Stomach (tissue), 9 donors: Measurements from ENCODE around the gene GRIP1. TPM values are rescaled to one million over a fixed set of nuclear protein-coding genes. Genes with fewer than 3 reads are reported as not detected.

ENCODE experiments used
- DNase-seq, 2 donors: peaks; one replicate each; pipeline versions ENCODE4 v3.0.0 to v3.0.0-alpha.2; 2013 to 2019
- H3K27ac ChIP-seq, 5 donors: fragments of 200-600 bp in 4 of 5; sonication (generic) in 4 of 5; one replicate each; pipeline ENCODE4 v1.5.1; 2013 to 2019; ENCODE audit warnings: mild to moderate bottlenecking in 1 of 5, moderate library complexity in 1 of 5
- H3K27me3 ChIP-seq, 3 donors: fragments of 200-600 bp; sonication (generic); one replicate each; pipeline ENCODE4 v1.5.1; 2017 to 2019; ENCODE audit warnings: mixed run types in 1 of 3
- H3K36me3 ChIP-seq, 4 donors: fragments of 200-600 bp; sonication (generic); 1 replicate in 3 of 4; 2 replicates in 1 of 4; pipeline ENCODE4 v1.5.1; 2016 to 2019
- H3K4me1 ChIP-seq, 4 donors: fragments of 200-600 bp; sonication (generic); one replicate each; pipeline ENCODE4 v1.5.1; 2016 to 2019
- H3K4me3 ChIP-seq, 4 donors: fragments of 200-600 bp; sonication (generic) in 3 of 4; one replicate each; pipeline ENCODE4 v1.5.1; 2016 to 2019; ENCODE audit warnings: mild to moderate bottlenecking in 1 of 4
- H3K9me3 ChIP-seq, 4 donors: fragments of 200-600 bp; sonication (generic); one replicate each; pipeline ENCODE4 v1.5.1; 2016 to 2019
- CTCF ChIP-seq, 7 experiments: fragments of 450-650 bp in 4 of 7; fragments of 200-600 bp in 3 of 7; sonication (generic) in 3 of 7; IDR thresholded peaks; one replicate each; pipeline ENCODE4 v1.5.1; 2016 to 2019; ENCODE audit warnings: antibody characterized with exemption in 7 of 7, control low read depth in 2 of 7, mild to moderate bottlenecking in 1 of 7
- EP300 ChIP-seq: sonication (generic); formaldehyde crosslinking; IDR thresholded peaks from one replicate; pipeline ENCODE4 v1.6.1; 2017; ENCODE audit warnings: antibody characterized with exemption
- POLR2A ChIP-seq, 4 donors: fragments of 450-650 bp; IDR thresholded peaks; one replicate each; pipeline ENCODE4 v1.6.1; 2016; ENCODE audit warnings: antibody characterized with exemption in 4 of 4, control low read depth in 2 of 4, mild to moderate bottlenecking in 1 of 4, moderate library complexity in 1 of 4
- POLR2AphosphoS5 ChIP-seq, 3 donors: sonication (generic); formaldehyde crosslinking; IDR thresholded peaks; one replicate each; pipeline ENCODE4 v1.6.1; 2016; ENCODE audit warnings: antibody characterized with exemption in 3 of 3
- WGBS, 5 donors: extraction: QIAGEN DNeasy Blood & Tissue Kit in 3 of 5; methylation state at CpG; one replicate each; pipeline versions ENCODE4 v1.1.5 to v1.1.7; 2013 to 2018; 5-methylcytosine and 5-hydroxymethylcytosine counted together
- intact Hi-C: fragments of 100-400 bp; cut with DNase I; formaldehyde crosslinking; loops from one replicate; pipeline ENCODE4 v1.15.1; 2023; ENCODE audit warnings: low total_unique reads
- polyA plus RNA-seq, 3 donors: library from polyadenylated mRNA; stranded (reverse); fragments of 200-250 nt; gene quantifications; one replicate each; pipeline ENCODE4 v1.2.3, GENCODE V29; 2013
- total RNA-seq, 5 donors: library from RNA; depleted of rRNA; stranded (reverse); fragments of >200 nt; gene quantifications; one replicate each; pipeline versions ENCODE4 v1.1.0 to v1.2.3, GENCODE V29; 2014 to 2016
- donor health status: healthy with polysubstance abuse.
- donor health status: Bipolar disorder and iron deficiency.
- donor health status: healthy.

The GRIP1 gene
- total and polyA plus RNA-seq, 8 donors = 0.31 to 8.8 (median 4.4) TPM; not detected in 1

- DNase-seq = no peak
- Histone ChIP-seq H3K4me3 (no peak overlapping the region), H3K9me3 (no peaks in the 10 kb centered on the region), H3K36me3 (no peaks in the 10 kb centered on the region), H3K4me1 (peaks cover 0 to 11% (median 0%) of the 10 kb centered on the region in 4 donors), H3K27ac (no peak overlapping the region), H3K27me3 (no peaks in the 10 kb centered on the region)
- intact Hi-C loops = no loop called here
- WGBS, 5 donors = 91 to 100% (median 93%) methylated on average over 2 of the region's 2 CpGs
- TF ChIP-seq POLR2AphosphoS5 (IDR thresholded peaks at IDR 0.05) (no peak), EP300 (no peak), POLR2A (IDR thresholded peaks at IDR 0.05) (no peak), CTCF (IDR thresholded peaks at IDR 0.05) (no peak)
These were observed 35.8 kb upstream of the GRIP1 start for GRCh38 chr12:66714709-66715108.

- 26 to 50% (median 38%) methylated on average over 3 of the region's 3 CpGs for WGBS, 5 donors
- Histone ChIP-seq H3K36me3 (no peaks in the 10 kb centered on the region), H3K4me3 (no peak overlapping the region), H3K27me3 (no peaks in the 10 kb centered on the region), H3K27ac (no peak overlapping the region), H3K4me1 (peaks cover 0 to 11% (median 0%) of the 10 kb centered on the region in 4 donors), H3K9me3 (no peaks in the 10 kb centered on the region)
- TF ChIP-seq POLR2AphosphoS5 (IDR thresholded peaks at IDR 0.05) (no peak), EP300 (no peak), CTCF (IDR thresholded peaks at IDR 0.05) (no peak), POLR2A (IDR thresholded peaks at IDR 0.05) (no peak)
- no peak for DNase-seq
- intact Hi-C loops = no loop called here
These were observed 35.1 kb upstream of the GRIP1 start for GRCh38 chr12:66713984-66714383.

- DNase-seq = no peak
- TF ChIP-seq POLR2AphosphoS5 (IDR thresholded peaks at IDR 0.05) (no peak), POLR2A (IDR thresholded peaks at IDR 0.05) (no peak), CTCF (IDR thresholded peaks at IDR 0.05) (no peak), EP300 (no peak)
- Histone ChIP-seq H3K27ac (no peak overlapping the region), H3K4me3 (no peak overlapping the region), H3K4me1 (peaks cover 0 to 11% (median 0%) of the 10 kb centered on the region in 4 donors), H3K27me3 (no peaks in the 10 kb centered on the region), H3K36me3 (no peaks in the 10 kb centered on the region), H3K9me3 (peaks cover 0 to 7% (median 3%) of the 10 kb centered on the region in 4 donors)
- 67 to 79% (median 77%) methylated on average over 2 of the region's 2 CpGs for WGBS, 5 donors
- intact Hi-C loops = no loop called here
These were observed 31.0 kb upstream of the GRIP1 start for GRCh38 chr12:66709893-66710292.

GRCh38 chr12:66709457-66709773 lies 30.5 kb upstream of the GRIP1 start:
- 77 to 94% (median 90%) methylated on average over 1 of the region's 1 CpG for WGBS, 5 donors
- TF ChIP-seq POLR2A (IDR thresholded peaks at IDR 0.05) = no peak
- no peak for TF ChIP-seq CTCF (IDR thresholded peaks at IDR 0.05)
- no peak for TF ChIP-seq POLR2AphosphoS5 (IDR thresholded peaks at IDR 0.05)
- TF ChIP-seq EP300 = no peak
- no peak overlapping the region for H3K27ac ChIP-seq
- H3K4me1 ChIP-seq = peaks cover 0 to 9% (median 0%) of the 10 kb centered on the region in 4 donors
- H3K9me3 ChIP-seq = peaks cover 0 to 7% (median 3%) of the 10 kb centered on the region in 4 donors
- H3K27me3 ChIP-seq = no peaks in the 10 kb centered on the region
- H3K4me3 ChIP-seq = no peak overlapping the region
- no peak for DNase-seq
- intact Hi-C loops = no loop called here
- no peaks in the 10 kb centered on the region for H3K36me3 ChIP-seq
